ENCODE results near the gene GRHL1.

DNA sequence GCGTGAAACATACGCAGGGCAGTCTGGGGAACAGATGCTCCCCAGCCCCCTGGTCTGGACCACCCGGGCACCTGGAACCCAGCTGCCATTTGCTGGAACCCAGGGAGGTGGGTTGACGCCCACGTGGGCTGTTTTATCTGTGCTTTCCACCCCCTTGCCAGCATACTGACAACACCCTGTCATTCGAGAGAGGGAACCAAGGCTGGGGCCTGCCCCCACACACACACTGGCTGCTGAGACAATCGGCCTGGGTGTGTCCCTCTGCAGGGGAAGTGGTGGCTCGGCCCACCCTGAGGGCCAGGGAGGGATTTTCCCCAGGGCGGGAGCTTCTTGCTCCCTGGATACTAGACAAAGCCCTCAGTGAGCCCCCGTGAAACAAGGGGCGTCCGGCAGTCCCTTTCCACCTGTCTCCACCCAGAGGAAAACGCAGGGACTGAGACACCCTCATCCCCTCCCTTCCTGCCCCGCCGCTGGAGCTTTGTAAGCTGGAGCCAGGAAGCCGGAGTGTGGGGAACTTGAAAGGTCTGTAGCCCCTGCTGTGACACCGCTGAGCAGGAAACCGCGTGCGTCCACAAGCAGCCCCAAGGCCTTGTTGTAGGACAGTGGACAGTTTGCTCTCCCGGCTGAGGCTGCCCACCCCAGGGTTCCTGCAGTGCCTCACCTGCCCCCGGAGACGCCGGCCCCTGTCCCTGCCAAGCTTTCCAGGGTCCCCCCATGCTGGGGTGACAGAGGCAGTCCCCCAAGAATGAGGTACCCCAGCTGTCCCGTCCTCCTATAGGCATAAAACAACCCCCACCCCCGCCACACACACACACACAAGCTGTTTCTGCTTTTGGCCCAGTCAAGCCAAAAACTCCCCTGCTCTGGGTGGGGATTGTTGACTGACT, 77.7 kb downstream of the GRHL1 start:
- no peak for TF ChIP-seq USF2 (IDR thresholded peaks at IDR 0.05; ENCODE audit: low read depth, low read length)
- no peak for TF ChIP-seq POLR2A (IDR thresholded peaks at IDR 0.05; ENCODE audit: low read depth, low read length)

Measured in IMR-90 (cell line).